OCI-LY7 (cell line): ENCODE data around the gene PCDHB11. TPM values are rescaled to one million over a fixed set of nuclear protein-coding genes. Genes with fewer than 3 reads are reported as not detected.
"Not testable (repeated sequence)": the region's sequence is repeated elsewhere in the genome, so short reads cannot be mapped to it uniquely, and the experiment has no call there.

Source experiments
- BruUV-seq: library from RNA; stranded (reverse); fragments of 400-500 nt; replicated peaks from 2 replicates; lab custom pipeline; 2021; lab: Mats Ljungman, UMichigan
- CTCF ChIA-PET: fragments of 300-600 bp; sonication (Branson Sonifier 250); formaldehyde crosslinking; loops from one replicate; lab custom pipeline; 2022; ENCODE audit warnings: antibody characterized with exemption; ENCODE audit not compliant: unreplicated experiment; lab: Charles Lee
- POLR2A ChIA-PET: fragments of 300-600 bp; sonication (Branson Sonifier 250); formaldehyde crosslinking; loops from one replicate; lab custom pipeline; 2022; ENCODE audit warnings: antibody characterized with exemption; lab: Charles Lee
- DNase-seq: peaks from one replicate; pipeline ENCODE4 v3.0.0-alpha.2; 2015; ENCODE audit warnings: low spot score
- H2AFZ ChIP-seq: fragments of 200-600 bp; sonication (generic), shearing (Covaris generic); 2 replicates; pipeline ENCODE4 v1.6.1; 2014; ENCODE audit warnings: mild to moderate bottlenecking, antibody characterized with exemption, low read length, moderate library complexity
- H3K27ac ChIP-seq: fragments of 200-600 bp; sonication (generic); 2 replicates; pipeline ENCODE4 v1.5.1; 2014; ENCODE audit warnings: mixed run types, low read depth, mild to moderate bottlenecking, moderate library complexity, low read length, inconsistent platforms; ENCODE audit not compliant: poor library complexity, severe bottlenecking
- H3K36me3 ChIP-seq: fragments of 200-600 bp; sonication (generic); 2 replicates; pipeline ENCODE4 v1.6.1; 2014; ENCODE audit warnings: mild to moderate bottlenecking, antibody characterized with exemption, low read length, moderate library complexity, mixed read lengths; ENCODE audit not compliant: insufficient read depth
- H3K4me1 ChIP-seq: fragments of 200-600 bp; sonication (generic); 2 replicates; pipeline ENCODE4 v1.5.1; 2014; ENCODE audit warnings: mild to moderate bottlenecking, low read length; ENCODE audit not compliant: insufficient read depth, poor library complexity, severe bottlenecking
- H3K4me2 ChIP-seq: fragments of 200-600 bp; sonication (generic); 2 replicates; pipeline ENCODE4 v1.6.1; 2014; ENCODE audit warnings: mild to moderate bottlenecking, low read length
- H3K4me3 ChIP-seq: fragments of 200-600 bp; sonication (generic); 2 replicates; pipeline ENCODE4 v1.5.1; 2014; ENCODE audit warnings: mild to moderate bottlenecking, low read depth, low read length; ENCODE audit not compliant: poor library complexity, severe bottlenecking
- H3K79me2 ChIP-seq: fragments of 200-600 bp; sonication (generic); 2 replicates; pipeline ENCODE4 v1.6.1; 2016; ENCODE audit warnings: low read depth, mild to moderate bottlenecking, low read length, moderate library complexity, mixed read lengths; ENCODE audit not compliant: insufficient read depth
- H3K9me2 ChIP-seq: fragments of 200-600 bp; sonication (generic); 2 replicates; pipeline ENCODE4 v1.6.1; 2016; ENCODE audit warnings: mild to moderate bottlenecking, low read length, mixed read lengths; ENCODE audit not compliant: insufficient read depth
- H3K9me3 ChIP-seq: fragments of 200-600 bp; sonication (generic); 2 replicates; pipeline ENCODE4 v1.6.1; 2014; ENCODE audit warnings: mild to moderate bottlenecking, mixed run types, low read length, mixed read lengths
- H4K20me1 ChIP-seq: fragments of 200-600 bp; sonication (generic); 2 replicates; pipeline ENCODE4 v1.6.1; 2014; ENCODE audit warnings: mild to moderate bottlenecking, antibody characterized with exemption, low read length, moderate library complexity, mixed read lengths; ENCODE audit not compliant: insufficient read depth
- CTCF ChIP-seq: fragments of 200-600 bp; sonication (generic); conservative IDR thresholded peaks from 2 replicates; pipeline ENCODE4 v1.5.1; 2014; ENCODE audit warnings: mild to moderate bottlenecking, antibody characterized with exemption, low read length, moderate library complexity, mixed read lengths
- EZH2phosphoT487 ChIP-seq: fragments of 200-600 bp; sonication (generic); IDR thresholded peaks from 2 replicates; pipeline ENCODE4 v1.6.1; 2018; ENCODE audit warnings: low read depth, borderline replicate concordance, mild to moderate bottlenecking, mixed run types, antibody characterized with exemption, low read length, moderate library complexity, mixed read lengths
- intact Hi-C: fragments of 100-400 bp; cut with micrococcal nuclease; formaldehyde crosslinking; loops from one replicate; pipeline ENCODE4 v1.10.0; 2022; ENCODE audit not compliant: unreplicated experiment
- total RNA-seq, 2 experiments: library from RNA; depleted of rRNA in 1 of 2; stranded (reverse); fragments of >200 nt in 1 of 2; shearing (Covaris generic) in 1 of 2; gene quantifications; 2 replicates each; pipeline ENCODE4 v1.2.3, GENCODE V29; 2014 to 2022

Gene PCDHB11
- total RNA-seq, 2 experiments from 2014 or later = not detected

GRCh38 chr5:141179371-141179770 is 20.1 kb upstream of the PCDHB11 start:
- intact Hi-C loops = not testable (repeated sequence)

DNA sequence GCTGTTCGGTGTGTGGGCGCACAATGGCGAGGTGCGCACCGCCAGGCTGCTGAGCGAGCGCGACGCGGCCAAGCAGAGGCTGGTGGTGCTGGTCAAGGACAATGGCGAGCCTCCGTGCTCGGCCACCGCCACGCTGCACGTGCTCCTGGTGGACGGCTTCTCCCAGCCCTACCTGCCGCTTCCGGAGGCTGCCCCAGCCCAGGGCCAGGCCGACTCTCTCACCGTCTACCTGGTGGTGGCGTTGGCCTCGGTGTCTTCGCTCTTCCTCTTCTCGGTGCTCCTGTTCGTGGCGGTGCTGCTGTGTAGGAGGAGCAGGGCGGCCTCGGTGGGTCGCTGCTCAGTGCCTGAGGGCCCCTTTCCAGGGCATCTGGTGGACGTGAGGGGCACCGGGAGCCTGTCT is 19.6 kb upstream of the PCDHB11 start:
- CTCF ChIA-PET, H3K36me3 ChIP-seq, H3K4me1 ChIP-seq, H3K9me3 ChIP-seq, H4K20me1 ChIP-seq, intact Hi-C loops, DNase-seq, BruUV-seq, H3K9me2 ChIP-seq, H3K27ac ChIP-seq, POLR2A ChIA-PET, H3K4me3 ChIP-seq, H2AFZ ChIP-seq, H3K79me2 ChIP-seq, H3K4me2 ChIP-seq: not testable (repeated sequence)

More at GRCh38 chr5:141179371-141179770, 20.1 kb upstream of the PCDHB11 start:
- H3K79me2 ChIP-seq, CTCF ChIA-PET, H3K9me3 ChIP-seq, H2AFZ ChIP-seq, H3K36me3 ChIP-seq, DNase-seq, H3K4me2 ChIP-seq, POLR2A ChIA-PET, H4K20me1 ChIP-seq, H3K27ac ChIP-seq, H3K9me2 ChIP-seq, BruUV-seq, H3K4me3 ChIP-seq, H3K4me1 ChIP-seq: not testable (repeated sequence)

GRCh38 chr5:141180313-141180712 is 19.1 kb upstream of the PCDHB11 start:
- ChIA-PET POLR2A (no interaction called here), CTCF (no interaction called here)
- Histone ChIP-seq H3K27ac (no peak overlapping the region), H2AFZ (no peak overlapping the region), H3K4me2 (no peak overlapping the region), H3K79me2 (no peaks in the 10 kb centered on the region), H3K4me3 (no peak overlapping the region), H3K4me1 (no peaks in the 10 kb centered on the region), H4K20me1 (no peaks in the 10 kb centered on the region), H3K9me3 (no peaks in the 10 kb centered on the region), H3K36me3 (no peaks in the 10 kb centered on the region), H3K9me2 (no peaks in the 10 kb centered on the region)
- TF ChIP-seq EZH2phosphoT487 (no peak), CTCF (no peak)
- intact Hi-C loops = no loop called here
- no peak for DNase-seq
- BruUV-seq = no TSS peak

DNA sequence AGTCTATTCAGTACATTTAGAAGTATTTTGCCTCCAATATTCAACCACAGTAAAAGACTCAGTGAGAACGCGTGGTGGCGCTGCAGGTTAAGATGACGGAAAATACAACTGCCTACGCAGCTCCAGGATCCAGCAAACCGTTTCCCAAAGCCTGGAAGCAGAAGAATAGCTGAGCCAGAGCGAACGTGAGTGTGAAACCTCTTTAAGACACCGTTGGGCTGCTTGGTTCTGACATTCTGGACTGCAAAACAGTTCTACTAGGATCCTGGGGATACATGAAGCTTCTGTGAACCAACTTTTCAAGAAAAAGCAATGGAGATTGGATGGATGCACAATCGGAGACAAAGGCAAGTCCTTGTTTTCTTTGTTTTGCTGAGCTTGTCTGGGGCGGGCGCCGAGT is 17.2 kb upstream of the PCDHB11 start, which contains the start of gene PCDHB16:
Gene PCDHB16, plus strand, starts transcription at position 140 of the 400 bp plus-strand sequence. Its CDS starts 173 bp downstream, at position 313.
- CTCF ChIA-PET = no interaction called here
- intact Hi-C loops = no loop called here

More for the DNA sequence above, 17.2 kb upstream of the PCDHB11 start, which contains the start of gene PCDHB16:
- Histone ChIP-seq H4K20me1 (no peaks in the 10 kb centered on the region), H3K4me2 (no peak within 1 kb of the TSS), H3K4me3 (no peak within 1 kb of the TSS), H3K36me3 (no peaks in the 10 kb centered on the region), H3K27ac (no peak within 1 kb of the TSS), H3K79me2 (no peaks in the 10 kb centered on the region), H2AFZ (no peak within 1 kb of the TSS), H3K4me1 (no peaks in the 10 kb centered on the region), H3K9me3 (no peaks in the 10 kb centered on the region), H3K9me2 (no peaks in the 10 kb centered on the region)
- no TSS peak for BruUV-seq
- POLR2A ChIA-PET = no interaction called here
- no peak for DNase-seq
- TF ChIP-seq CTCF (no peak), EZH2phosphoT487 (no peak)
